ENCODE results near the gene SLC44A3.

DNA sequence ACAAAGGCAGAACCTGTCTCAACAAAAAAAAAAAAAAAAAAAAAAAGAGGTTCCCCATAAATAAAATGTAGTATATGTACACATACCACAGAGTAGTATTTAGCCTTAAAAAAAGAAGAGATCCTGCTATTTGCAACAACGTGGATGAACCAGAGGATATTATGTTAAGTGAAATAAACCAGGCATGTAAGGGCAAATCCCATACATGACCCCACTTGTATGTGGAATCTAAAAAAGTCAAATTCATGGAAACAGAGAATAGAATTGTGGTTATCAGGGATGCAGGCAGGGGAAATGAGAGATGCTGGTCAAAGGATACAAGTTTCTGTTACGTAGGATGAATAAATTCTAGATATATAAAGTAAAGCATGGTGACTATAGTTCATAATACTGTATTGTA lies 16.7 kb downstream of the SLC44A3 start:
- TF ChIP-seq, protein P1, sequence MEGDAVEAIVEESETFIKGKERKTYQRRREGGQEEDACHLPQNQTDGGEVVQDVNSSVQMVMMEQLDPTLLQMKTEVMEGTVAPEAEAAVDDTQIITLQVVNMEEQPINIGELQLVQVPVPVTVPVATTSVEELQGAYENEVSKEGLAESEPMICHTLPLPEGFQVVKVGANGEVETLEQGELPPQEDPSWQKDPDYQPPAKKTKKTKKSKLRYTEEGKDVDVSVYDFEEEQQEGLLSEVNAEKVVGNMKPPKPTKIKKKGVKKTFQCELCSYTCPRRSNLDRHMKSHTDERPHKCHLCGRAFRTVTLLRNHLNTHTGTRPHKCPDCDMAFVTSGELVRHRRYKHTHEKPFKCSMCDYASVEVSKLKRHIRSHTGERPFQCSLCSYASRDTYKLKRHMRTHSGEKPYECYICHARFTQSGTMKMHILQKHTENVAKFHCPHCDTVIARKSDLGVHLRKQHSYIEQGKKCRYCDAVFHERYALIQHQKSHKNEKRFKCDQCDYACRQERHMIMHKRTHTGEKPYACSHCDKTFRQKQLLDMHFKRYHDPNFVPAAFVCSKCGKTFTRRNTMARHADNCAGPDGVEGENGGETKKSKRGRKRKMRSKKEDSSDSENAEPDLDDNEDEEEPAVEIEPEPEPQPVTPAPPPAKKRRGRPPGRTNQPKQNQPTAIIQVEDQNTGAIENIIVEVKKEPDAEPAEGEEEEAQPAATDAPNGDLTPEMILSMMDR (conservative IDR thresholded peaks at IDR 0.05 in 1 of 2, IDR thresholded peaks at IDR 0.05 in 1 of 2; ENCODE audit: low read depth in 1 of 2, low read length in 2 of 2), result no peak
- TF ChIP-seq EZH2 (IDR thresholded peaks at IDR 0.05; ENCODE audit: low read length, missing control alignments), result no peak
